Stimulated activated CD4-positive, alpha-beta T cell treated with anti-CD3 and anti-CD28 coated beads, Interleukin-4, amount 100 ng/mL, for 4 hours (primary cell): Measurements from ENCODE around the gene AMPD1.

Experiments used
- DNase-seq, 2 experiments: peaks; one replicate each; pipeline ENCODE4 v3.0.0-alpha.2; 2020

AMPD1 gene

GRCh38 chr1:114695430-114696058 lies at the start of gene AMPD1:
Gene AMPD1 (minus strand): TSS chr1:114695546. CDS start chr1:114695471, 75 bp downstream.
- DNase-seq, result no peak

DNA sequence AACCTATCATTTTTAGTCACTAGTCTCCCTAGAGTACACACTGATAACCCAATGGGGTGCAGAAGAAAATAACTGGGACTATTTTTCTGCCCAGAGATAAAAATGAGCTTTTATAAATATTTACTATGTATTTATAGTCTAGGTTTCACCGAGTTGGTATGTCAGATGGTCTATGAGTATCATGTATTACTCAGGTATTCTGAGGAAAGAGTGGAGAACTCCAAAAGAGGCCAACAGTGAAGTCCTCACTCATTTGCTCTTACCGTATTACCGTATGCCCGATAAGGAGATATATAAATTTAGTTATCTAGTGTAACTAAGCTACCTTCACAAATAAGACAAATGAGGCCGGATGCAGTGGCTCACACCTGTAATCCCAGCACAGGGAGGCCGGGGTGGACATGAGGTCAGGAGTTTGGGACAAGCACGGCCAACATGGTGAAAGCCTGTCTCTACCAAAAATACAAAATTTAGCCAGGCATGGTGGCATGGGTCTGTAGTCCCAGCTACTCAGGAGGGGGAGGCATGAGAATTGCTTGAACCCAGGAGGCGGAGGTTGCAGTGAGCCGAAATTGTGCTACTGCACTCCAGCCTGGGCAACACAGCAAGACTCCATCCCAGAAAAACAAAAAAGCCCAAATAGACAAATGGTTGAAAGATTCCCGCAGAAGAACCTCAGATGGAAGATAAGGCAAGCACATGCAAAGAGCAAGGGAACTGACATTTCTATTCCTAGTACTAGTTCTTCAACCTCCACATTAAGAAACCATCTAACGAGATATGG lies 46.8 kb upstream of the AMPD1 start:
- no peak for DNase-seq

DNA sequence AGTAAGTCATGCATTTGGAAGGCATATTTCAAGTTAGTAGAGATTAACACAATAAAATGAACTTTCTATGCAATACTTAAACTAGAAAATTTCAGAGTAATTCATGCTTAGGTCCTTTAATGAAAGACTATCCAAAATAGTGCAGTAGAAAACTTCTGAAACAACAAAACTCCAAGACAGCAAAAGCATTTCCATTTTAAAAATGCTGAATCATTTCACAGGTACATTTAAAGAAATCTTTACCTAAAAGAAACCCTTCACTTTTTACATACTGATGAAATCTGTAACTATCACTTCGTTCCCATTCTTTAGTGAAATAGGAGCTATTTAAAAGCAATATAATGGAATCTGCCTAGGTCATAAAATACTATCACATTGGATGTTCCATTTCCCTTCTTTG lies 45.0 kb upstream of the AMPD1 start:
- no peak for DNase-seq

DNA sequence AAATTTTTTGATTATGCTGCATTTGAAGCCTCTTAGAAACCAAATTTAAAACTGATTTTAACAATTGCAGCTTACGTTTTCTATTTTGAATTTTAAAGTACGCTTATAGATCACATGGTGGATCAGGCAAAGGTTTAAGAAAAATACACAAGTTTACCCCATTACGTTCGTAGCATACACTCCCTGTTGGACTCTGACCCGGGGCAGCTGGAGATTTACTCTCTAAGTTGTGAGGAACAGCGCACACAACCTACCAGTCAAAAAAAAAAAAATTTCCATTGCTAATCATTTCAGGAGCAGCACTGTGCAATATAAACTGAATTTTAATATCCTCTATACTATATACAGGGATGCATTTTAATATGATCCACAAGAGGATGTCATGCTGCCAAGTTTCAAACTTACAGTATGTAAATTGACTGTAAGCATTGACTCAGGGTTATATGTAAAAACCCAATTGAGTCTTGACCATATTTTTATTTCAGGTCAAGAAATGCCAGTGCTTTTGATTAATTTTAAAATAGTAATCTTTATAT lies 42.0 kb upstream of the AMPD1 start:
- no peak for DNase-seq

DNA sequence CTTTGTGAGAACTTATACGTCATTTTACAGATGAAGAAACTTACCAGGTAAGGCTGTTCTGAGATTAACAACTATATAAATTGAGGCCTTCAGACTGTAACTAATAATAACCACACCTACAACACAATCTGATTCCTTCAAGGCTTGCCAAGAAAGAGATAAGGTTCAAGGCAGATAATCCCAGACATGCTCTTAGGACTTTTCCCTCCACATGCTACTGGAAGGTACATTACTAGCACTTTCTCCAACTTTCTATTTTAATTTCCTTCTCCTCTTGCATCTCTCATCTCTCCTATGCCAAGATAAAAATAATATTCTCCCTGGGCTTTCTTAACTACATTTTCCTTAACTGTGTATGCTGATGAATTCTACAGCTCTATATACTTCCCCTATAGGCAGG lies 40.1 kb upstream of the AMPD1 start:
- no peak for DNase-seq

DNA sequence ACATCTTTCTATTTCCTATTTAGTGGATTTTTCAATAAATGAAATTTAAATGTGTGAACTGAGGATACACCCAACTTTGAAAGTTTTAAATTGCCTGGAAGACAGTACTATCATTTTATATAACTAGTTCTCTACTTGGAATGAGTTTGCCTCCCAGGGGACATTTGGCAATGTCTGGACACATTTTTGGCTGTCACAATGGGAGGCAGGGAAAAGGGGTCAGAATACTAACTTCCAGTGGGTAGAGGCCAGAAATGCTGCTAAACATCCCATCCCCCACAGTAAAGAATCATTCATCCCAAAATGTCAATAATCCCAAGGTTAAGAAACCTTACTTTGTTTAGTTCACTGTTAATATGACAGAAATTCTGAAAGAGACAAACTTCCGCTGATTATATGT lies 34.4 kb upstream of the AMPD1 start:
- DNase-seq, result no peak

DNA sequence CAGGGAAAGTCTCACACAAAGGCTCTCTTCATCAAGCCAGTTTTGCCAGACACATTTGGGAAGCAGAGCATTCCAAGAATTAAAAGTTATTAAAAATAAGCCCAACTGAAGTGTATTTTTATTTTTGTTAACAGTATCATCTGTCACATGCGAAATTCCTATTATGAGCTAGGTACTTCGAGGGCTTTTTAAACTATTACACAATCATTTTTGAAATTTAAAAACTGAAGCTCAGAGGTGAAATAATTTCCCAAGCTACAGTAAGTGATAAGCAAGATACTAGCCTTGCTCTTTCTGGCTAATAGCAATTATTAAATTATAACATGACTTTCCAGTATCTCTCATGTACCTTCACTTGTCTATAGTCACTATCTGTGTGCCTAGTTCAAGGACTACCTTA lies 33.2 kb upstream of the AMPD1 start:
- no peak for DNase-seq

DNA sequence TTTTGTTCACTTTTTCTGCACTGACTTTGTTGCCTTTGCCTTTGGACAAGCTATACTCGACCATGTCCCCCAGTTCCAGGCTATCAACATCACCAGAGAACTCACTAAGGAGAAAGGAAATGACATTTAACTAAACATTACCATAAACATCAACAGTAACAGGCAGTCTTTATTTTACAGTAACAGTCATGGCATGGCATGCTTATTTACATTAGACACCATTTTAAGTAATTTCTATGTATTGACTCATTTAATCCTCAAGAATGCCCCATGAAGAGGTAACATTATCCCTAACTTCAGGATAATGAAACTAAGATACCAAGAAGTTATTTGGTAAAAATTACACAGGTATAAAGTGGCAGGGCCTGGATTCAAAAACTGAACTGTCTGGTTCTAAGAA lies 29.9 kb upstream of the AMPD1 start:
- no peak for DNase-seq

DNA sequence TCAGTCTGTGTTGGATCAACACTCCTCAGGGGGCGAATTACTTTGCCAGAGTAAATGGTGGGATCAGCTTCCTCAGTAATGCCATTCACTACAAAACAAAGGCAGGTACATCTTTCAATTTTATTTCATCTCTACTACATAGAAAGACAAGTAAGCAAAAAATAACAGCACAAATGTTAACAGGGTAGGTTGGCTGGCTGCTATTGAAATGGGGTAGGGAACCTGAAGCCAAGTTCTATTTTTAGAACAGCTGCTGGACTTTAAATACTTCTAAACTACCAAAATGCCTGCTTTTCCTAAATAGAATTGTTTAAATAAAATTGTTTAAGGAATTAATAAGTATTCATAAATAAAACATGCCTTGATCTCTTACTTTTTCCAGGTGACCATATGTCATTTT lies 28.6 kb upstream of the AMPD1 start:
- DNase-seq, result no peak

GRCh38 chr1:114723457-114723856 lies 28.1 kb upstream of the AMPD1 start:
- DNase-seq, result no peak

DNA sequence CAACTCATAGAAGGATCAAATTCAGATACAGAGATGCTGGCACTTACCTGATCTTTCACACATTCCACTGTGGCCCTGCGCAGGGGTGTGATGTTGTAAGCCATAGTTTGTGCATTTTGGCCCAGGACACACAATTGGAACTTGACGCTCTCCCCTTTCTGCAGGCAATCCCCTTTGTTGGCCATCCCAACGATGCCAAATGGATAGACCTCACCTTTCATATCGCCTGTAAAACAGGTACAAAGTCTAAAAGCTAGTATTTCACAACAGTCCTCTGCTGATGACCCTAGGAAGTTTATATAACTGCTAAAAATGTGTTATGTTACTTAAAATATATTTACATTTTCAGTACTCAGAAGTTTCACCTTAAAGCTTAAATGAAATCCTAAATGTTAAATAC lies 25.1 kb upstream of the AMPD1 start:
- DNase-seq, result no peak

DNA sequence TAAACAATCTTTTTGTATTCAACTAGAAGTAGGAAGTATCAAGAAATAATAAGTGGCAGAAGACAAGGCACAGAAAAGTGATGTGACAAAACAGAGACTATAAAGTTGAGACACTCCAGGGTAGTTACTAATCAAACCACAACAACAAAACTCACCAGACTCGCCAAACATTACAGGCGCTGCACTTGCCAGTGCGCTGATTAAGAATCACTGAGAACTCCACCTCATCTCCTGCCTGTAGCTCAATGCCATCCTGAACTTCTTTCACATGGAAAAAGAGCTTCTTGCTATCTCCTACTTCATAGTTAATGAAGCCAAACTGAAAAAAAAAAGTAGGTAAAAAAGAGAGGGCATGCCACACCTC lies 24.1 kb upstream of the AMPD1 start:
- DNase-seq, result no peak

DNA sequence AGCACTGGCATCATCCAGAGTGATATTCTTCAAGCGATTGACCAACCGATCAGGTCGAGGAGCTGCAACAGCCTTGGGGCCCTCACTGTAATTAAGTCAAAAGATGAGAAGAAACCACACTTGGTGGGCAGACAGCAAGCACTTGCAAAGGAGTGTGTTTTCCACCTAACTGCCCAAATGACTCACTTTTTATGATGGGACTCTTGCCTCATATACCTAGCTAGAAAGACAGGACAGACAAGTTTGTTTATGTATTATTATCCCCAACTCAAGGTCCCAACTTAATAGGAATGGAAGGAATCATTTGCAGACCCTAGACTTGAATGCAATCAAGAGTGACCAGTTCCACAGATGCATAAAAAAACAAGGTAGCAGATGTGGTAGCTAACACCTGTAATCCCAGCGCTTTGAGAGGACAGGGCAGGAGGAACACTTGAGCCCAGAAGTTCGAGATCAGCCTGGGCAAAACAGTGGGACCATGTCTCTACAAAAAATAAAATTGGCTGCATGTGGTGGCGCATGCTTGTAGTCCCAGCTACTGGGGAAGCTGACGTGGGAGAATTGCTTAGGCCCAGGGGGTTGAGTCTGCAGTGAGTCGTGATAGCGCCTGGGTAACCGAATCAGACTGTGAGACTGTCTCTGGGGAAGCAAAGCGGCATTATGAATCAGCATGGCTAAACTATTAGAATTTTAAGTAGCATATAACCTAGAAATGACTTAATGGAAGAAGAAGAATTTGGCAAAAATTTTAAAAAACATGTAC lies 23.5 kb upstream of the AMPD1 start:
- no peak for DNase-seq

GRCh38 chr1:114716304-114717170 lies 21.2 kb upstream of the AMPD1 start, which contains the start of gene NRAS:
Gene NRAS (minus strand): TSS chr1:114716771. CDS start chr1:114716160, 611 bp downstream.
- DNase-seq, result peak; percentile 94 to 96

DNA sequence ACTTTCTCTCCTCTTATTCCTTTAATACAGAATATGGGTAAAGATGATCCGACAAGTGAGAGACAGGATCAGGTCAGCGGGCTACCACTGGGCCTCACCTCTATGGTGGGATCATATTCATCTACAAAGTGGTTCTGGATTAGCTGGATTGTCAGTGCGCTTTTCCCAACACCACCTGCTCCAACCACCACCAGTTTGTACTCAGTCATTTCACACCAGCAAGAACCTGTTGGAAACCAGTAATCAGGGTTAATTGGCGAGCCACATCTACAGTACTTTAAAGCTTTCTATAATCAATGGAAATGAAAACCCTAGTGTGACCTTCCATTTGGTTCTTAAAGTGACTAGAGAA lies 20.6 kb upstream of the AMPD1 start:
- no peak for DNase-seq

DNA sequence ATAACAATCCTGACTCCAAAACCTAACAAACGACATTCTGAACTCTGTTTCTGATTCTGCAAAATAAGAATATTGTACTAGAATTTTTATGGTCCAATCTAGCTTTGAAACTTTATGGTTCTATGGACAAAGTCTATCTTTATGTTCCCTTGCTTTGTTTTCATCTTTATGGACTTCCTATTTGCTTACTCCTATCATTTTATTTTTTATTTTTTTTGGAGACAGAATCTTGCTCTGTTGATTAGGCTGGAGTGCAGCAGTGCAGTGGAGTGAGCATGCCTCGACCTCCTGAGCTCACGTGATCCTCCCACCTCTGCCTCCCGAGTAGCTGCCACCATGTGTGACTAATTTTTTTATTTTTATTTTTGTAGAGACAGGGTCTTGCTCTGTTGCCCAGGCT lies 17.6 kb upstream of the AMPD1 start:
- no peak for DNase-seq

- DNase-seq, result no peak
These were observed 15.0 kb upstream of the AMPD1 start for GRCh38 chr1:114710360-114710759.

DNA sequence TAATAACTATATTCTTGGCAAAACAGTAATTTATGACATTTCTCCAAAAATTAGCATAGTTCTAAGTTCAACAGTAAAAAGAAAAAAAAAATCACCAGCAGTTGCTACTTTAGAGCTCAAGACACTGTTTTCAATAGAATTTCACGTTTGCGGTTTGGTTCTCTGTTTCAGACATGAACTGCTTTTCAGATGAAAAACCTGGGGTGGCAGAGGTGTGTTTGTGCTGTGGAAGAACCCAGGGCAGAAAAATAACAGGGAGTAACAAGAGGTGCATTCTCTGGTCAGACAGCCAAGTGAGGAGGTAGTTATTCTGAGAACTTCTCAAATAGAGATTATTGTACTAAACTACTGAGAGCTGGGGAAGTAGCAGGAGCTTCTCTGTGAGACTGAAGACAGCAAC lies 12.3 kb upstream of the AMPD1 start:
- no peak for DNase-seq

GRCh38 chr1:114703242-114703641 lies 7.9 kb upstream of the AMPD1 start:
- DNase-seq, result no peak

GRCh38 chr1:114702737-114703136 lies 7.4 kb upstream of the AMPD1 start:
- no peak for DNase-seq

- no peak for DNase-seq
These were observed 6.6 kb upstream of the AMPD1 start for GRCh38 chr1:114701931-114702330.

DNA sequence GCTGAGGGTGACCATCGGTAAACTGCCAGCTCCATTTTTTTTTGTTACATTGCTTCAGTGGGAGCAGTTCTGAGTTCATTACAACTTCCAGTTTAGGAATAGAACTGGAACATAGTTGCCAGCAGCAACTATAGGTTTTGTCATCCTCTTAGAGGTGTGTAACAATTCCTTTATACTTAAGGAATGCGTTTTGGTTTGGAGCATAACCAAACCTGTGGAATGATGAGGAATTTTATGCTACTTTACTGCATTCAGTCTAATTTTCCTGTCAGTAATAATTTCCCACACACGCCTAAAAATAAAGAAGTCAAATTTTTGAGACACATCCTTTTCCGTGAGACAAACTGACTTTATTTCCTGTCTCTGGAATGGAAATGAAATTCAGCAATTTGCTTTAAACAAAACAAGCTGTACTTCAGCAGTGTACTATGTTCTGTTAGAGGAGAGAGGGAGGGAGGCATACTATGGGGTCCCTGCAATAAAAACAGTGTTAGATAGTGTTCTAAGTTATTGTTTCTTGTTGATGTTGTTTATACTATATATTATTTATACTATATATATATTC lies 4.8 kb upstream of the AMPD1 start:
- DNase-seq, result no peak
